A172 (cell line): ENCODE measurements around the gene GCSAML. TPM values are rescaled to one million over a fixed set of nuclear protein-coding genes. Genes with fewer than 3 reads are reported as not detected.
"Not testable (repeated sequence)": the region's sequence is repeated elsewhere in the genome, so short reads cannot be mapped to it uniquely, and the experiment has no call there.

ENCODE experiments used
- DNase-seq: peaks from one replicate; pipeline ENCODE4 v3.0.0-alpha.2; 2015; ENCODE audit warnings: low spot score
- total RNA-seq: library from RNA; depleted of rRNA; stranded (reverse); fragments of >200 nt; shearing (Covaris generic); gene quantifications from 2 replicates; pipeline ENCODE4 v1.2.3, GENCODE V29; 2014; rRNA removed

The GCSAML gene
- 0.10 TPM in 1 of 2 replicates, not detected in the other for total RNA-seq

DNA sequence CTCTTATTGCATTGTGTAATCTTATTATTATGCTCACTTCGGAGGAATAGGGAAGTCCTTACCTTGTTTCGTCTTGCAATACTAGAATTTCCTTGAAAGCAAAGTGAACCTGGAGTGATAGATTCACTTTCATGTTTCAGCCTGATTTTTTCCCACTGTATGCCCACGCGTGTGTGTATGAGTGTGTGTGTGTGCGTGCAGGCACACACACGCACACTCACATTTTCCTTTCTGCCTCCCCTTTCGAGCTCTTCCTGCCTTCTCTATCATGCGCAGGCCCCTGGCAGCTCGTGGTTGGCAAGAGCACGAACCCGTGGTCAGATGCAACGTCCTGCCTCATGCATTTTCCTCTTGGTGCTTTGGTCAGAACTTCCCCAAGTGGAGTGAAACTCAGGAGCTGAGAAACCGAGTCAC, at the start of gene GCSAML:
TSS of gene GCSAML (plus strand) at position 366 of the 414 bp plus-strand sequence. CDS start 58 bp downstream, outside the sequence.
- no peak for DNase-seq

DNA sequence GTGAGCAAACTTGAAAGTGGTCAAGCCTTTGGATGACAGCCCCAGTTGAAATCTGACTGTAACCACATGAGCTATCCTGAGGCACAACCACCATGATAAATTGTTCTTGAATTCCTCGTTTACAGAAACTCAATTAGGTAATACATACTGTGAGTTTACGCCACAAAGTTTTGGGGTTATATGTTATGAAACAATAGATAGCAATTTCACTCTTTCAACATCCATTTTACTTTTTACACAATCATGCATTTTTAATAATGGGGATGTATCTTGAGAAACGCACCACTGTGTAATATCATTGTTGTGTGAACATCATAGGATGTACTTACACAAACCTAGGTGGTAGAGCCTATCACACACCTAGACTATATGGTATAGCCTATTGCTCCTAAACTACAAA, 48.1 kb upstream of the GCSAML start:
- DNase-seq: no peak

DNA sequence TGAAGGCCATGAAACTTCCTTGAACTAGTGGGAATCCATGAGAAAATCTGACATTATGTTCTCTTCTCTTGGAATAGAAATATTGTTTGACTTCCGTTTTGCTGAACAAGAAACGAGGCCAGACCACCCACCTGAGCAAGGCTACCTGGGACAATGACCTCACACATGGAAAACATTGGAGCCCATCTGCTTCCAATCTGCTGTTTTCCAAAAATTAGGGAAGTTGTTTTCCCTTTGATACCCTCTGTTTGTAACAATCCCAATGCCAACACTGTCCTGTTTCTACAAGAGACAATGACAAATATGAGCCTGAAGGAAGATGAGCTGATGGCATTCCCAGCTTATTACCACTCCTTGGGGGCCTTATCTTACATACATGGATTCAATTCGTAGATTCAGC, 42.1 kb upstream of the GCSAML start:
- DNase-seq: no peak

DNA sequence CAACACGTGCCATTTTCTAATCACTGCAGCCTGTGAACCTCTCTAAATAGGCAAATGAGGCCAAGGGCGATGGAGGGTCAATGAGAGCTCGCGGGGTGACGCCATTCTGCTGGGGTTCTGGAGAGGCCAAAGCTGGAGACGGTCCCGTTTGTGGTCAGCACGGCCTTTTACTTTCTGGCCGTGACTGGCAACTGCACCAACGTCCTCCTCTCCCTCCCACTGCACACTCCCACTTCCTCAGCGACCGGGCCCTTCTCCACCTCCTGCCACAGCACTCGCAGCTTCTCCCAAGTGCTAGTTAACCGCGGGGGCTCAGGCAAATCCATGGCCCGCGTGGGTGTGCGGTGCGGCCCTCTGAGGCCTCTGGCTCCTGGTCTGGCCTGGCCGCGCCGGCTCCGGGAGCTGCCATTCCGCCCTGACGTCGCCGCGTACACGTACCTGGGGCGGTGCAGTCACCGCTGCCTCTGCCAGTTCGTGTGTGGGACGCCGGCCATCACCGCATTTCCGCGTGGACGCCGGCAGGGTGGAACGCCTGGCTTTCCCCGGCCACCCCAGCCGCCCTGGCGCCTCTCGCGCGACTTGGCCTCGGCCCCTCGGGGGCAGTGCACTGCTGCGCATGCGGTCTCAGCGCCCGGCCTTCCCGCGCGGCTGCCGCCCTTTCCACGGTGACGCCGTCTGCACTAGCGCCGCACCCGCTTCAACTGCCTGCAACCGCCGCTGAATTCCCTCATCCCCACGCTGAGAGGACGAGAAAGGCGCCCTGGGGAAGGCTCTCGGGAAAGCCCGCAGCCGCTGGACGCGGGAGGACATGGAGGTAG, 30.9 kb upstream of the GCSAML start:
- no peak for DNase-seq

DNA sequence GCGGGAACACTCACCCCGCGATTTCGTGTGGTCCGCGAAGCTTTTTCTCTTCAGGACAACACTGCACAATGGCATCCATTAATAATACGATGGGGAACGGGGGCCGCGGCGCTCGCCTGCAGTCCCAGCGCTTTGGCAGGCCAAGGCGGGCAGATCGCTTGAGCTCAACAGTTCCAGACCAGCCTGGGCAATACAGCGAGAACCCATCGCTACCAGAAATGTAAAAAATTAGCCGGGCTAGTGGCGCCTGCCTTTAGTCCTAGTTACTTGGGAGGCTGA, 30.4 kb upstream of the GCSAML start:
- DNase-seq: no peak

DNA sequence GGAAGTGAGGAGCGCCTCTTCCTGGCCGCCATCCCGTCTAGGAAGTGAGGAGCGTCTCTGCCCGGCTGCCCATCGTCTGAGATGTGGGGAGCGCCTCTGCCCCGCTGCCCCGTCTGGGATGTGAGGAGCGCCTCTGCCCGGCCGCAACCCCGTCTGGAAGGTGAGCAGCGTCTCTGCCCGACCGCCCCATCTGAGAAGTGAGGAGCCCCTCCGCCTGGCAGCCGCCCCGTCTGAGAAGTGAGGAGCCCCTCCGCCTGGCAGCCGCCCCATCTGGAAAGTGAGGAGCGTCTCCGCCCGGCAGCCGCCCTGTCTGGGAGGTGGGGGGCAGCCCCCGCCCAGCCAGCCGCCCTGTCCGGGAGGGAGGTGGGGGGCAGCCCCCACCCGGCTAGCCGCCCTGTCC, 27.0 kb upstream of the GCSAML start:
- not testable (repeated sequence) for DNase-seq

DNA sequence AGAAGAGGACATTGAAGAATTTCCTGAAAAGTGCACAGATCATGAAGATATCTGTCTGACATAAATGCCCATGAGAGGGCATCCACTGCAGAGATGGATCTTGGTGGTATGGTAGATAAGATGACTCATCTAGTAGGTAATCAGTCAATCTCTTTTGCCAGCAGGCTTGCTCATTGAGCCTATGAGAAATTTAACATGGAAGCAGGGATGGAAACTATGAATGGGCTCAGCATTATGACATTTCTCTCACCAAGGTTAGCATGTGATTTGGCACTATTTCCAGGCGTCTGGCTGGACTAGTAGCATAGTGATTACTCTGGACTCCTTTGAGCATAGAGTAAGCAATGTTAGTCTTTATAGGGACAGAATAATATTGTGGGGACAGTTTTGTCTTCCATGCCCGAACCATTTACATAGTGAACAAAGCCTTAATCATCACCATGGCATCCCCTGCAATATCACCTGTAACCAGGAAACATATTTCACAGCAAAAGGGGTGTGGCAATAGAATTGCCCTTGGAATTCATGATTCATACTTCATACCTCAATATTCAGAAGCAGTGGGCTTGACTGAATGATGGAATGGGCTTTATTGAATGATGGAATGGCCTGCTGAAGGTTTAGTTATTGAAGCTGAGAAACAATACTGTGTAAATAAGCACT, 20.0 kb upstream of the GCSAML start:
- DNase-seq: peak; percentile 17

DNA sequence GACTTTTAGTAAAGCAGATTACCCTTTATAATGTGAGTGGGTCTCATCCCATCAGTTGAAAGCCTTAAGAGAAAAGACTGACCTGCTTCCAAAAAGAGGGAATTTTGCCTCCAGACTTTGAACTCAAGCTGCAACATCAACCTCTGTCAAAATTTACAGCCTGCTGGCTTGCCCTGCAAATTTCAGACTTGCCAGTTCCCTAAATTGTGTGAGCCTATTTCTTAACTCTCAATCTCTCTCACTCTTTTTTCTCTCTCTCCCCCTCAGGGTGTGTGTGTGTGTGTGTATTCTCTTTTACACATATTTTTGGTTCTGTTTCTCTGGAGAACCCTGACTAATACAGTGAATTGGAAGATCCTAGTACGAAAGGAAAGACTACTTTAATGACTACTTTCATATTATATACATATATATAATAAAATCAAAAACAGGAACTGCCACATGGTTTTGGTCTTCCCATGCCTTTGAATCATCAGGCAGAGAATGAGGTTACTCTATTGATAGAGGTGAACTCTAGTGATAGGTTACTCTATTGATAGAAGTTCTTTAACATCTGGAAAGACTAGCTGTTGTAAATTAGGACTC, 19.1 kb upstream of the GCSAML start:
- DNase-seq: no peak

DNA sequence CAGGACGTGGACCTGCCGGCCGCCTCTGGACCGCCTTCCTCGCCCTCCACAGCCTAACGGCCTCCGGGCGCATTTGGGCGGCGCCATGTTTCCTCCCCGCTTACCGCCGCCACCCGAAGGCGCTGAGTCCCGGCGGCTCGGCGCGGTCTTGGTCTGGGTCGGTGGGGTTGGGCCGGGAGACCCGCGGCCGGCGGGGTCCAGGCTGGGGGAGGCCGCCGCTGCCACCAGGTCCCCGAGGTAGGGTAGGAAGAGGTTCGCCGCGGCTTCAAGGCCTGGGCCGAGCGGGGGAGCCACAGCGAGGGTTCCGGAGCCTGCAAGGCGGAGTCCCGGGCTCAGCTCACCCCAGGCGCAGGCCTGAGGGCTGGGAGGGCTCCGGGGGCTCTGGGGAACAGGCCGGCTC, 18.1 kb upstream of the GCSAML start:
- no peak for DNase-seq

DNA sequence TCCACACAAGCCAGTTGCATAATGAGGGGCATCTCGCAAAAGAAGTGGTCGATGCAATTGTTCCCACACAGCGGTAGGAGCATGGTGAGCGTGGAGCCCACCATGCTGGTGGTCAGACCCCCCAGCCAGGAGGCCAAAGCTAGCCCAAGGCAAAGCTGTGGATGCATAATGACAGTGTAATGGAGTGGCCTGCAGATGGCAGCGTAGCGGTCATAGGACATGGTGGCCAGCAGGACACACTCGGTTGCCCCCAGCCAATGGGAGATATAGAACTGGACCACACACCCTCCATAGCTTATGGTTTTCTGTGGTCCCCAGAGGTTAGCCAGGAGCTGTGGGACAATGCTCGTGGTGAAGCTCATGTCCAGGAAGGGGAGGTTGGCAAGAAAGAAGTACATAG, 17.0 kb upstream of the GCSAML start:
- DNase-seq: no peak

DNA sequence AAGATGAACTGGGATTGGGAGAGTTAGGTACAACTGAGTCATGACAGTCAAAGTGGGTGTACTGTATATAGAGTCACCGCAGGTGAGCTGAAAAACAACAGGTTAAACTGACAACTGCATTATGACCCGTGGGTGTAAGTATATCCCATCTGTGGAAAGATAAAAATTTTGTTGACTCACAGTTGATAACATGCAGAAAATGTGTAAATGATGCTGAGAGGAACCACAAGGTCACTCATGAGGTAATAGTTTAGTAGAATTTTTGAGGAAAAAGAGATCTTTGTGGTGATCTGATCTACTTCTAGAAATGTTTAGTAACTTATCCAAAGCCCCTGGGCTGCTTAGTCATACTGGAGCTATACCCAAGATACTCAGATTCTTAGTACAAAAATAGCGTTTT, 13.5 kb upstream of the GCSAML start:
- peak; percentile 64 for DNase-seq

DNA sequence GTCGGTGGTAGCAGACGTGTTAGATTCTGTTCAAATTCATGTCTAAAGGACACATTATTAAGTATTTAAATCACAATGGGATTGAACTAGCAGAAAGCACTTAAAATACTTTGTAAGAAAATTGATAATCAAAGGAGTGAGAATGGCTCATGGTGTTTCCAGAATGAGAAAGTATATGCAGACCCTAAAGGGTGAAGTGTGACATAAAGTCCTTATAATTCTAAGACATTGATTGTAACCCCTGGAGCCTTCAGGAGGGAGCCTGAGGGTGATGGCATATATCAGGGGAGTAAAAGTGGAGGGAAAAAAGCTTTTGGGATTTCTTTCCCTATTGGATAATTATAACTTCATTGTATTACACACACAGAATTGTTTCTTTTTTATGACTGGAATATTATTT, 12.6 kb upstream of the GCSAML start, which contains the start of gene OR2C3:
TSS of gene OR2C3 (minus strand) at position 101 of the 400 bp plus-strand sequence. CDS start 3,929 bp downstream, outside the sequence.
- no peak for DNase-seq

DNA sequence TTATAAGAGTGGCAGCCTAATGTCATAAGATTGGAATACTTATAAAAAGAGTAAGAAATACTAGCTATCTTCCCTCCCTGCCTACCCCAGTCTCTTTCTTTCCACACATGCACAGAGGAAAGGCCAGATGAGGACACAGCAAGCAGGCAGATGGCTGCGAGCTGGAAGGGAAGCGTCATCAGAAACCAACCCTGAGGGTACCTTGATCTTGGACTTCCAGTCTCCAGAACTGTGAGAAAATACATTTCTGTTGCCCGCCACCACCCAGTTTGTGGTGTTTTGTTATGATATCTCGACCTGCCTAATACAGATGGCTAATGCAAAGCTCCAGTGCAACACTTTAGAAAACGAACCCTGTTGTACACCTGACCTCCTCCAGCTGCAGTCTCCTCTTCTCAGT, 10.4 kb upstream of the GCSAML start:
- no peak for DNase-seq

DNA sequence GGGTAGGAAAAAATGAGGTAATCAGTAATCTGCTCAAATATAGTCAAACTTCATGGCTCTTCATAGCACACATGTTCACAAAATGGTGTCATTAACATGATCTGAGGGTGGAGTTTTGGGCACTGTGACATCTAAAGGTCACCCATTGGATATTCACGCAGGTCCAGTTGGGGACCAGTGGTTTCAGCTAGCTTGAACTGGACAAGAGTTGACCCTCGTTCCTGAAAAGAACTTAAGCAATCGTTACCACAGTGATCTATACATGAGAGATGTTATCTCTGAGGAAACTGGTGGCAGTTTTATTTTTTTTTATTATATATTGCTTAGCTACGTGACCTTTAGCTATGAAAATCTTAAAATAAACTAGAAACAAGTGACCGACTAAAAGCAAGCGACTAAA, 9.7 kb upstream of the GCSAML start:
- DNase-seq: no peak

DNA sequence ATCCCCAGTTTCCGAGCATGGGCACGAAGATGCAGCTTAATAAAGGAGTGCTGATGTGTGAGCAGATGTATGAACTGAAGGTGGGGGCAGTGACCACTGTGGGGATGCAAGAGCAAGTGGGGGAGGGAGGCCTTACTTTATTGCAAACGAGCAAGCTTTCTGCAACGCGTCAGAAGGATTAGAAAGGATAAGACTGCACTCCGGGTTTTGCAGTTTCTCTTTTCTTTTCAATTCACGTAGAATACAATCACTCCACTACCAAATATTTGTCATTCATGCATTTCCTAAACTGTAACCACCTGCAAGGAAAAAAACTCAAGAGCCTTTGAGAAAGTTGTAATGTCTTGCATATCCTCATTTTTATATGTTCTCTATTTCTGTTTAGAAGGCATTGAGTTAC, 8.4 kb upstream of the GCSAML start:
- DNase-seq: no peak

DNA sequence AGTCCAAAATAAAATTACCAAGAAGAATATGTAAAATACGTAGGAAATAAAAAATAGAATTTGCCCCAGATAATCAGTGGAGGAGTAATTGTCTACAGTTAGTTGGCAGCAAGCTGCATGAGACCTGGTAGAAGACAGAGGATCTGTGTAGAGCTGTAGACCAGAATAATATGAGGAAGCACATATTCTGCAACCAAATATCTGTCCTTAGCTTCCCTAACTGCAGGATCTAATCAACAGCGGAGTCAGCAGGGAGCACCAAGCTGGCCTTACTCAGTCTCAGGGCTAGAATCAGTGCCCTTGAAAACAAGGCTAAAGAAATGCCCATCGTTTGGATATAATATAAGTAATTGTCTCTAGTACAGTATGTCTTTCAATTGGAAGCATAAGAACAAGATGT, 6.1 kb upstream of the GCSAML start:
- no peak for DNase-seq

DNA sequence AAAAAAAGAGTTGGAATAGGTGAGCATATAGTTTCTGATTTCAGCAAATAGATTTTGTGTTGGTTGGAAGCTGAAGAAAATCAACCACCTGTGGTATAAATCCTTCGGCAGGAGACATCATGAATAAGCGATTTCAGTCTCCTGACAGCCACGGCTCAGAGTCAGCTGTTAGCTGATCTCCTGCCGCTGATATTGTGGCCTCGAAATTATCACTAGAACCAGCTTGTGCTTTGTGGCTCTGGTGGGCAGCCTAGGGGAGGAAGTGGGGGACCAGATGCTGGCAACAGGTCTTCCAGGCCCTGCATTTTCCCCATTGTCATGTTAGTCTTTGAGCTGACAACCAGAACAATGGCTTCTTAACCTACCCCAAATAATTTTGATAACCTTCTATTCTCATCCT, 842 bp upstream of the GCSAML start:
- DNase-seq: no peak

DNA sequence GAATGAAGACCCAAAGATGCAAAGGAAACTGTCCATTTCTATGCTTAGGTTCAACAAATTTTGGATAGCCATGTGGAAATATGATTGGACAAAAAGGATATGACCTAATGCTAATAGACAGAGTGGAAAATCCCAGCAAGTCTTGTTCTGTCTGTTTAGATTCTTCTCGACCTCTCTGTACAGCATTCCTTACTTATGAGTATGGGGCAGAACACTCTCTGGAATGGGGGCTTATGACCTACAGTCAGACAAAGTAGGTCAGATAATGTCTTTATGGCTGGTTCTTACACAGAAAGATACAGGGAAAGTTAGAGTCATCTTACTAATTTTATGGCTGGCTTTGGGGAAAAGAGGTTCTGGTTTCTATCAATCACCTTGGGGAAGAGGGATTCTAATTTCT, 2.8 kb downstream of the GCSAML start:
- DNase-seq: peak; percentile 21

DNA sequence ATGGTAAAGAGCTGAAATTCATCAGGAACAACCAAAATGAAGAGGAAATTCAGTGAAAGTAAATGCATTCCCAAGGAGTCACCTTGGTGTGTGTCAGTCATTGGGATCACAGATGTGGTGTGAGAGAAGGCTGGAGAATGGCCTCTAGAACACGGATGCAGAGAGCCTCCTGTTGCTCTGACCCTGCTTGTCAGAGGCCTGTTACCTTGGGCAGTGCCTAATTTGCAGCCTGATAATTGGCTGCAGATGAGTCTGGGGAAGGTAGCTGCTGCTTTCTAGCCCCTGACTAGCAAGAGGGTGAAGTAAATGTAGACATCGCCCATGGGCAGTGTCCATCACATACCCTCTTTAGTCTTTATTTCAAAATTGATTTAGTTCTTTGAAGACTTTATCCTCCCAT, 3.3 kb downstream of the GCSAML start:
- DNase-seq: no peak

DNA sequence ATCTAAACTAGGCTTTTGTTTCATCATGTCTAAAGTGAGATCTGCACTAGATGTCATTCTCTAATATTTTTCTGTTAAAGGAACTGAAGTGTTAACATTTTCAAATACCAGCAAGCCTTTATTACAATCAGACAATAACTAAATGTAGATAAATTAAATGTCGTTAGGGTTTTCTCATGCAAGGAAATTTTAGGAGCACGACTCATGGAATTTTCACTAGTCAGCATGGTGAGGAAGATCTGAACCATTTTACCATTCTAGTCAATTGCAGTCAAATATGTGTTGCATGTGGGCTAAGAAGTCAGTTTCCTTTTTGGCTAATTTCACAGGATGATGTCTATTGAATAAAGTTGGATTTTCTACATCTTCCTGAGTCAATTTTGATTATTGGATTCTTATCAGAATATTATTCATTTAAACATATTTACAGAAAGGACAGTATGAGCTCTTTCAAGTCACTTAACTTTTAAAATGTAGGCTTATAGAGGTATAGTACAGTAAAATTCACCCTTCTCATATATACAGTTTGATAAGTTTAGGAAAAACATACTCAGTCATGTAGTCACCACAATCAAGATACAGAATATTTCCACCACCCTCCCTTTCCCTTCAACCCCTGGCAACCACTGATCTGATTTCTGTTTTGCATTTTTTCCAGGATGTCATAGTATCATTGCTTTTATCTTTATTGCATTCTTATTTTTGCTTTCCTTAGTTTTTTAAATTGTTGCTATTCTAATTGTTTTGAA, 9.2 kb downstream of the GCSAML start:
- DNase-seq: no peak

DNA sequence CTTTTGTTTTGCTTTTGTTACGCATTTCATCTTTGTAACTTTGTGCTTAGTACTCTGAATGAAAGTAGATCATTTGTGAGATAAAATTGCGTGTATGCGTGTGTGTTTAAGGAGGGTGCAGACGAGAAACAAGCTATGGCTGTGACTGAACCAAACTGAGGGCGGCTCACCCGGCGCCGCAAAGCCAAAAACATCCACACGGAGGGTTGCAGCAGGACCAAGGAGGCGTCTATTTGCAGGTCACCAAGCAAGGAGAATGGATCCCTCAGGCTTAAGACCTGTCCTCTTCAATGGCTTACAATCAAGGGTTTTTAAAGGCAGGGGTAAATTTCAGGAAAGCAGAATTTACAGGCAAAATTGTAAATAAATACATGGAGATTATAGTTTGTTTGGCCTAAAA, 12.8 kb downstream of the GCSAML start:
- no peak for DNase-seq

DNA sequence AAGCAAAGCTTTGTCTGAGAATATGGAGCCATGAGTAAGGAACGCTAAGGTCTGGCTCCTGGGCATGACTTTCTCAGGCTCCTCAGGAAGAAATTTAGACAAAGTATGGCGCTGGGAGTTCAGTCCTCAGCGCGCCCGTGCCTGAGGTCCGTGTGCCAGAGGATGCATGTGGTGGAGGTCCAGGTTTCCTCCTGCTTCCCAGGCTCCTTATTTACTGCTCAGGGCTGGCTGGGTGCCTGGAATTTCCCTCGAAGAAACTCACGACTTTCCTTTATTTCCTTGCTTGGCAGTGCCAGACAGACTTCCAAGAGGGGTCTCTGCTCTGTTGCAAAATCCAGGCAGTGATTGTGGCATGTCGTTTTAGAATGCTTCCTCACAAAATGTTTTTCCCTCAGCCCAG, 13.3 kb downstream of the GCSAML start:
- no peak for DNase-seq
